Adipocyte (in vitro differentiated cells): ENCODE results near the gene GRIA4.

ENCODE experiments used
- DNase-seq: peaks from one replicate; pipeline ENCODE4 v3.0.0-alpha.2; 2015; ENCODE audit warnings: low read depth
- H3K27me3 ChIP-seq: replicated peaks from 2 replicates; pipeline ENCODE4 v1.7.0; 2013; ENCODE audit warnings: mild to moderate bottlenecking, low read length, moderate library complexity; ENCODE audit not compliant: control insufficient read depth, insufficient read depth
- H3K36me3 ChIP-seq: 2 replicates; pipeline ENCODE4 v1.7.0; 2013; ENCODE audit warnings: low read length, mild to moderate bottlenecking, moderate library complexity; ENCODE audit not compliant: control insufficient read depth, insufficient read depth, severe bottlenecking
- H3K4me1 ChIP-seq: 2 replicates; pipeline ENCODE4 v1.7.0; 2013; ENCODE audit warnings: mild to moderate bottlenecking, low read length, moderate library complexity; ENCODE audit not compliant: control insufficient read depth, insufficient read depth
- H3K4me3 ChIP-seq: 2 replicates; pipeline ENCODE4 v1.7.0; 2013; ENCODE audit warnings: mild to moderate bottlenecking, low read length, moderate library complexity
- H3K9ac ChIP-seq: 2 replicates; pipeline ENCODE4 v1.7.0; 2013; ENCODE audit warnings: mild to moderate bottlenecking, low read length, moderate library complexity
- H3K9me3 ChIP-seq: 2 replicates; pipeline ENCODE4 v1.7.0; 2013; ENCODE audit warnings: mild to moderate bottlenecking, low read length, moderate library complexity; ENCODE audit not compliant: control insufficient read depth

The GRIA4 gene

DNA sequence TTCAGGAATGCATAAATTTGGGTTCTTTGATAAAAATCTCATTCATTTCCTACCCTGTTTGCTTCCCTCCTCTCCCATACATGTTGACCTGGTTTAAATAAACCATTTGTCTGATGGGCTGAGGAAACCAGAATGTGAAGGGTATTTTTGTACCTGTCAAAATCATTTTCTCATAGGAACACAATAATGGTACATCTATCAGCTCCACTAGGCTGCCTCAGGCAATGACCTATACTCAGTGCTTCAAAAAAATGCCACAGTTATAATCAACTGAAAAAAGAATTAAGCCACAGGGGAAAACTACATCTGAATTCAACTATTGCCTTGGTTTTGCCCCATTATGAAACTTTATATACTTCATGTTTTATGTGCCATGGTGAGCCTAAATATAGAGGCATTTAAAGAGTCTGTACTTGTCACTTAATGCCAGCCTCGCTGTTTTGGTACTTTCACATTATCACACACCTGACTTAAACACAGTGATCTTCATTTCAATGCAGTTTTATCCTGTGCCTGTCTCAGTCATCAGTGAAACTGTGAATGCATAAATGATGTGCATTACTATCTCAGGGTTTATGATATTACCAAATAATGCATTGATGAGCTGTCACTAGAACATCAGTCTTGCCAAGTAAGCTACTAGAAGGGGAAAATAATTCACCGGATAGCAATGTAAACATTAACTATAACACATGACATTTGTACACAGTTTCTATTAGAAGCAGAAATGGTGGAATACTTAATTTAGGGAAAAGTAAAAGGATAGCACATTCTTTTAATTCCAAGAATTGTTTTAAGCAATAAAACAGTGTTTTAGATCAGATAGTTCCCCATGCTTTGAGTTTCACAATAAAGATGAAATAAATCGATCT, 319.4 kb downstream of the GRIA4 start:
- no peak for DNase-seq
- H3K4me3 ChIP-seq, result peak overlapping the region; percentile 22
- H3K9me3 ChIP-seq, result no peaks in the 10 kb centered on the region

DNA sequence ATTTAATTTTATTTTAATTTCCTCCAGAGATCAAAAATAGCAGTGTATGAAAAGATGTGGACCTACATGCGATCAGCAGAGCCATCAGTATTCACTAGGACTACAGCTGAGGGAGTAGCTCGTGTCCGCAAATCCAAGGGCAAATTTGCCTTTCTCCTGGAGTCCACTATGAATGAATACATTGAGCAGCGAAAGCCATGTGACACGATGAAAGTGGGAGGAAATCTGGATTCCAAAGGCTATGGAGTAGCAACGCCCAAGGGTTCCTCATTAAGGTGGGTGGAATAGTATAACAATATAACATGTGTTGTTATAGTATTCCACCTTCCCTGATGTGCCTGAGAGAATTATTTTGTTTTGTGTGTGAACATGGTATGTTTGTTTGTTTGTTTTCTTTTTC, 323.8 kb downstream of the GRIA4 start:
- Histone ChIP-seq H3K4me3 (no peak overlapping the region), H3K36me3 (no peaks in the 10 kb centered on the region), H3K4me1 (peaks cover 28% of the 10 kb centered on the region), H3K9ac (no peak overlapping the region), H3K9me3 (no peaks in the 10 kb centered on the region), H3K27me3 (no peaks in the 10 kb centered on the region)
- no peak for DNase-seq

More for the DNA sequence above, 319.4 kb downstream of the GRIA4 start:
- Histone ChIP-seq H3K36me3 (no peaks in the 10 kb centered on the region), H3K9ac (no peak overlapping the region), H3K4me1 (peaks cover 20% of the 10 kb centered on the region), H3K27me3 (no peaks in the 10 kb centered on the region)

DNA sequence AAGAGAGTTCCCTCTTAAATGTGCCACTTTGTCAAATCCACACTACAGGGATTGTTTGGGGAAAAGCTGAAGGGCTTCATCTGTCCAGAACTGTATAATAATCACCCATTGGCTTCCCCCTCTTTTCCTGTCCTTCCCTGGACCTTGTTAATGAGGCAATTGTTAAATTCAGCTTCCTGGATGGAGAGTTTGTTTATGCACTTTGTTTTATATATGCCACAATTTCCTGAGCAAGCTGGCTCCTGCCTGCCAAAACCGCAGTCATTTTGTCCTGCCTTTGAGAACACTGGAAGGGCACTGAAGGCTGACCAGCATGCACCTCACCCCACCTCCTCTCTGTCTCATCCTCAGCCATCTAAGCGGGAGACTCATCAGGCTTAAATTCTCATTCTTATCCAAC, 325.9 kb downstream of the GRIA4 start:
- H3K4me1 ChIP-seq, result peaks cover 9% of the 10 kb centered on the region
- H3K4me3 ChIP-seq, result no peak overlapping the region
- no peak overlapping the region for H3K9ac ChIP-seq
- H3K27me3 ChIP-seq, result no peaks in the 10 kb centered on the region
- no peaks in the 10 kb centered on the region for H3K36me3 ChIP-seq
- no peaks in the 10 kb centered on the region for H3K9me3 ChIP-seq
- DNase-seq, result no peak

GRCh38 chr11:105937331-105937730, 327.5 kb downstream of the GRIA4 start:
- no peak overlapping the region for H3K9ac ChIP-seq
- H3K27me3 ChIP-seq, result no peaks in the 10 kb centered on the region
- H3K4me1 ChIP-seq, result peaks cover 9% of the 10 kb centered on the region
- DNase-seq, result peak; percentile 44
- no peak overlapping the region for H3K4me3 ChIP-seq
- H3K9me3 ChIP-seq, result no peaks in the 10 kb centered on the region
- H3K36me3 ChIP-seq, result no peaks in the 10 kb centered on the region

GRCh38 chr11:105937738-105938137, 327.9 kb downstream of the GRIA4 start:
- Histone ChIP-seq H3K27me3 (no peaks in the 10 kb centered on the region), H3K9ac (no peak overlapping the region), H3K4me3 (no peak overlapping the region), H3K36me3 (no peaks in the 10 kb centered on the region), H3K9me3 (no peaks in the 10 kb centered on the region), H3K4me1 (peaks cover 13% of the 10 kb centered on the region)
- no peak for DNase-seq

- H3K9ac ChIP-seq, result no peak overlapping the region
- DNase-seq, result peak; percentile 78
- no peak overlapping the region for H3K4me3 ChIP-seq
- H3K36me3 ChIP-seq, result no peaks in the 10 kb centered on the region
- H3K9me3 ChIP-seq, result no peaks in the 10 kb centered on the region
- H3K27me3 ChIP-seq, result no peaks in the 10 kb centered on the region
- H3K4me1 ChIP-seq, result peaks cover 11% of the 10 kb centered on the region
Measured at GRCh38 chr11:105942921-105943320, 333.0 kb downstream of the GRIA4 start.

- Histone ChIP-seq H3K4me3 (no peak overlapping the region), H3K36me3 (no peaks in the 10 kb centered on the region), H3K9me3 (no peaks in the 10 kb centered on the region), H3K27me3 (no peaks in the 10 kb centered on the region), H3K9ac (no peak overlapping the region), H3K4me1 (no peaks in the 10 kb centered on the region)
- no peak for DNase-seq
Measured at GRCh38 chr11:105948918-105949590, 339.2 kb downstream of the GRIA4 start.

GRCh38 chr11:105953886-105954285, 344.0 kb downstream of the GRIA4 start:
- Histone ChIP-seq H3K36me3 (no peaks in the 10 kb centered on the region), H3K9ac (no peak overlapping the region), H3K4me1 (no peaks in the 10 kb centered on the region), H3K4me3 (no peak overlapping the region), H3K9me3 (no peaks in the 10 kb centered on the region), H3K27me3 (no peaks in the 10 kb centered on the region)
- DNase-seq, result no peak

GRCh38 chr11:105960252-105961245, 350.7 kb downstream of the GRIA4 start:
- DNase-seq, result no peak
- no peaks in the 10 kb centered on the region for H3K27me3 ChIP-seq
- H3K36me3 ChIP-seq, result no peaks in the 10 kb centered on the region
- H3K4me1 ChIP-seq, result no peaks in the 10 kb centered on the region
- H3K4me3 ChIP-seq, result no peak overlapping the region
- H3K9ac ChIP-seq, result no peak overlapping the region
- no peaks in the 10 kb centered on the region for H3K9me3 ChIP-seq

DNA sequence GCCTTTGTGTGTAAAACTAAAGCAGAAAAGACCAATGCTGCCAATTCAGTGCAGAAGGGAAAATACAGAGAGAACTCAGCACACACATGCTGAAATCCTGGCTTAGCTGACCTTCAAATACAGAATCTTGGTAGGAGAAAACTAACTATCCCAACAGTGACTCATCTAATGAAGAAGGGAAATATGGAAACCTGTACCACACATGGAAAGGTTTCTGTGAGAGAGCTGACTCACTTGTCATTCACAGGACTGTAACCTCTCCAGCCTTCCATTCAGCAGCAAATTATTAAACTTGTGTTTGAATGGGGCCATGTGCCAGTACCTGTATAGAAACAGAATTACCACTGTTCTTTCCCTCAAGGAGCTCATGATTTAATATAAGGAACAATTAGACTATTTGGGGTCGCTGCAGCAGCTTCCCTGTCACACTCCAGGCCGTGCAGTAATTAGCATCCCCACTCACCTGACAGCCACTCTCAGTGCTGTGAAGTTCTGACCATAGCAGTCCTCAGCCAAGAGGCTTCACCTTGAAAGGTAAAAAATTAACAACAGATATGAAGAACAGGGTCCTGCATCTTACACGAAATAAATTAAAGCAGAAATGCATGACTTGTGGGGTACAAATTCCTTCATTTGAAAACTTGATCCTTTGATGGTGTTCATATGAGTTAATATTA, 358.3 kb downstream of the GRIA4 start:
- Histone ChIP-seq H3K9ac (no peak overlapping the region), H3K9me3 (no peaks in the 10 kb centered on the region), H3K27me3 (no peaks in the 10 kb centered on the region), H3K4me3 (no peak overlapping the region), H3K36me3 (no peaks in the 10 kb centered on the region), H3K4me1 (no peaks in the 10 kb centered on the region)
- peak; percentile 9 for DNase-seq
